HFF-Myc (cell line): ENCODE data around the gene CYB561D2.
"Not testable (repeated sequence)": the region's sequence is repeated elsewhere in the genome, so short reads cannot be mapped to it uniquely, and the experiment has no call there.

Experiments
- DNase-seq: peaks from one replicate; pipeline ENCODE4 v3.0.0-alpha.2; 2011; ENCODE audit warnings: low read depth; ENCODE audit errors: extremely low read depth
- H3K4me3 ChIP-seq: replicated peaks from 2 replicates; pipeline ENCODE4 v1.5.1; 2011; ENCODE audit warnings: low read depth, mild to moderate bottlenecking, control low read depth, low read length
- TF ChIP-seq, protein P1 (sequence below): IDR thresholded peaks from 2 replicates; pipeline ENCODE4 v1.5.1; 2012; ENCODE audit warnings: mild to moderate bottlenecking, low read depth, low read length, control low read depth; ENCODE audit errors: missing control alignments

CYB561D2 gene, protein sequence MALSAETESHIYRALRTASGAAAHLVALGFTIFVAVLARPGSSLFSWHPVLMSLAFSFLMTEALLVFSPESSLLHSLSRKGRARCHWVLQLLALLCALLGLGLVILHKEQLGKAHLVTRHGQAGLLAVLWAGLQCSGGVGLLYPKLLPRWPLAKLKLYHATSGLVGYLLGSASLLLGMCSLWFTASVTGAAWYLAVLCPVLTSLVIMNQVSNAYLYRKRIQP

DNA sequence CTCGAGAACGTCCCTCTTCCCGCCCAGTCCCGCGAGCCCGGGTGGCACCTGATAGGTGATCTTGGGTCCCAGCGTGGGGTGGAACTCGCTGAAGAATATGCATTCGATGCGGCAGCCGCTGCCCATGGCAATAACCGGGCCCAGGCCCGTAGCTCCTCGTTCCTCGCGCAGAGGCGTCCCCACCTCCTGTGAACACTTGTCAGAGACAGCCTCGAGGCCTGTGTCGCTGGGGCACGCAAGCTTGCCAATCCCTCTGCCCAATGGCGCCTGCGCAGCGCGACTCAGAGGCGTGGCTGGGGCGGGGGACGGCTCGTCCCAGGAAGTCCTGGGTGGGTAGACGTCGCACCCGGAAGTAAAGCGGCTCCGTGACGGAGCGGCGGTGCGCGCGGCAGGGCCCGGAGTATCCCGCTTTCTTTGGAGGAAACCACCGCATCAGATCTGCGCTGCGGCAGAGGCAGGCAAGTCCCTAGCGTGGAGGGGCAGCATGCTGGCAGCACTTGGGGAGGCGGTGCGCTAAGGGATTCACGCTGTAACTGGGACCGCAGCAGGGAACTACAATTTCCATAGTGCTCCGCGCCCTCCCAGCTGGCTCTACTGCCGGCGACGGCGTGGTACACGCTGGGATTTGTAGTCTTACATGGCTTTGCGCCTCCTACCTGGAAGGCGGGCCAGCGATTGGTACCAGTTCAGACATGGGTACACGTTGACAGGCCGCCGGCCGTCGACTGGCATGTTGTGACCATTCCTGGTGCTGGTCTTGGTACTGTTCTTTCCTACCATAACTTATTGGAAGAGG is at the start of gene CYB561D2, which contains the start of gene NPRL2:
CYB561D2 (plus strand) TSS at position 336 of the 796 bp plus-strand sequence. CDS start 572 bp downstream, outside the sequence.
NPRL2 (minus strand) TSS at position 249 of the 796 bp plus-strand sequence; CDS start at position 126, 123 bp downstream.
- no peak for DNase-seq
- peak within 1 kb of the TSS; percentile 75 for H3K4me3 ChIP-seq
- TF ChIP-seq, protein P1, sequence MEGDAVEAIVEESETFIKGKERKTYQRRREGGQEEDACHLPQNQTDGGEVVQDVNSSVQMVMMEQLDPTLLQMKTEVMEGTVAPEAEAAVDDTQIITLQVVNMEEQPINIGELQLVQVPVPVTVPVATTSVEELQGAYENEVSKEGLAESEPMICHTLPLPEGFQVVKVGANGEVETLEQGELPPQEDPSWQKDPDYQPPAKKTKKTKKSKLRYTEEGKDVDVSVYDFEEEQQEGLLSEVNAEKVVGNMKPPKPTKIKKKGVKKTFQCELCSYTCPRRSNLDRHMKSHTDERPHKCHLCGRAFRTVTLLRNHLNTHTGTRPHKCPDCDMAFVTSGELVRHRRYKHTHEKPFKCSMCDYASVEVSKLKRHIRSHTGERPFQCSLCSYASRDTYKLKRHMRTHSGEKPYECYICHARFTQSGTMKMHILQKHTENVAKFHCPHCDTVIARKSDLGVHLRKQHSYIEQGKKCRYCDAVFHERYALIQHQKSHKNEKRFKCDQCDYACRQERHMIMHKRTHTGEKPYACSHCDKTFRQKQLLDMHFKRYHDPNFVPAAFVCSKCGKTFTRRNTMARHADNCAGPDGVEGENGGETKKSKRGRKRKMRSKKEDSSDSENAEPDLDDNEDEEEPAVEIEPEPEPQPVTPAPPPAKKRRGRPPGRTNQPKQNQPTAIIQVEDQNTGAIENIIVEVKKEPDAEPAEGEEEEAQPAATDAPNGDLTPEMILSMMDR: no peak

DNA sequence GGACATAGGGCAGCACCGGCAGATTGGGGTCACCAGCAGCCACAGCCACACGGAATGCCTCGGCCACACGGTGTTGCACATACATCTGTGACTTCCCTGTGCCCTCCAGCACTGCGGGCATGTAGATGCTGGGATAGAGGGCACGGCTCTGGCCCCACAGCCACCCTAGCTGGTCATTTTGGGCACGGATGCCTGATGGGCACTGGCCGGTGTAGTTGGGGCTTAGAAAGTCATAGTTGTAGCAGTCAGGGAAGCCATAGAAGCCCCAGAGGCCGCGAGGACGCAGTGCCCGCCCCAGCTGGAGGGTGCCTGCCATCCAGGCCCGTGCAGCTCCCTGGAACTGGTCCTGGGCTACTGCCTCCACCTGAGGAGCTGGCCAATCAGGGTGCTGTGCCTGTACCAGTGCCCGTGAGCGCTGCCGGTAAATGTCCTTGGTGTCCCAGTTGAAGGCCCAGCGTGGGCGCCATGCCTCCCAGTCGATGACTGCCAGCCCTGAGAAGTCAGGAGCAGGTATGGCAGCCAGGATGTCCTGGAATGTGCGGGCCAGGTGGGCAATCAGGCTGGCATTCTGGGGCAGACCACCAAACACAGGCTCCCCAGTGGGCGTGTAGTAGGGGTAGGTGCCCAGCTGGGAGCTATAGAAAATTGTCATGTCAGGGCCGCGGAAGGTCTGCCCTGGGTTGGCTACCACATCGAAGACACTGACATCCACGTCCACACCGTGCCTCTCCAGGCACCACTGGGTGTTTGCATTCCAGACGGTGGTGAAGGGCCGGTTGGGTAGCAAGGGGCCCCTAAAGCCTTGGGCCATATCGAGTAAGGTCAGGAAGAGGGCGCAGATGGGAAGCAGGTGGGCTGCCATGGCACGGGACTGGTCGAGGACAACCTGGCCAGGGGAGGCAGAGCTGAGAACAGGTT is 48.3 kb upstream of the CYB561D2 start:
- no peak overlapping the region for H3K4me3 ChIP-seq
- DNase-seq: no peak
- TF ChIP-seq, protein P1: no peak

DNA sequence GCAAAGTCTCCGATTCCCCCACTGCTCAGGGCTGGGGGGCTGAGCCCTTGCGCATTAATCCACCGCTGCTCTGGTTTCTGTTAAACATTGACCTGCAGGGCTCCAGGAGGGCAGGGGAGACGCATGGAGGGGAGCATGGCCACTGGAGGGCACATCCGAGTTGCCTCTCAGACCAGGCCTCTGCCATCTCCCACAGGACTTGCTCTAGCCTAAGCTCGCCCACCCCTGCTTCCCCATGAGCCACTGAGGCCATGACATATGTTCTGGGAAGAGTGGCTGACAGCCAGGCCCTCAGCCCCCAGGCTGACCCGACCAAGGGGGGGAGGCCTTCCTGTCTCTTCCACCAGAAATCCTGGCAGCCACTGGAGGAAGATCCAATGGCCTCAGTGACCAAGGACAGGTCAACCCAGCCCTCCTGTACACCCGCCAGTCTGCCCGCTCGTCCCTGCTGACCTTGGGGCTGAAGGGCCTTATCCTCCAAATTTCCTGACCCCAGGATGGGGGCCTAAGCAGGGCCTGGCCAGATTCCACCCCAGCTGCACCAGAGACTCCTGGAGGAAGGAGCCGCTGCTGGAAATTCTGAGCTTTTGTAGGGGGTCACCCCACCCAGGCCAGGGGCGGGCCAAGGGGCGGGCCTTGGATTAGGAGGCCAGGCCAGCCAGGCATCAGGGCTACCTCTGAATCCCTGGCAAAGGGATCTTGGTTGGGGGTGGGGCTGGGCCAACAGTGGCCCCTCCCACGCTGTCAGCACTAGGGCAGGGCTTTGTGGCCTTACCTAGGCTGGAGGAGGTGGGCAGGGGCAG is 47.4 kb upstream of the CYB561D2 start, which contains the start of gene HYAL1:
HYAL1 (minus strand) TSS at position 562 of the 803 bp plus-strand sequence. CDS start 618 bp downstream, outside the sequence.
- no peak for DNase-seq
- no peak within 1 kb of the TSS for H3K4me3 ChIP-seq

DNA sequence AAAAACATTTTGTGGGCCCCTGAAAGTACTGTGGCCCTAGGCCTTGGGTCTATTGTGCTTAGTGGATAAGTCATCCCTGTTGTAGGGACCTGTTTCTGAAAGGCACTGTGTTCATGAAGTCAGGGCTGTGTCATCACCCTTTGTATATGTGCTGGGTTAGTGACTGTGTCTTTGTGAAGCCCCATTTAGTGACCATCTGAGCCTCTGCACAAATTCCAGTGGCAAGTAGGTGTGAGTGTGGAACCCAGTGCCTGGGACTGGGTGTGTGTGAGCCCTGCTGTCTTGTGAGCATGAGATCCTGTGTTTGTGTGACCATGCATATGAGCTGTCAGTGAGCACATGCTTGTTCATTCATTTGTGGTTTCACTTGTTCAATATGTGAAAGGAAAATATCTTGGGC is 46.1 kb upstream of the CYB561D2 start:
- no peak overlapping the region for H3K4me3 ChIP-seq
- TF ChIP-seq, protein P1: no peak
- DNase-seq: no peak

More for the DNA sequence above, 47.4 kb upstream of the CYB561D2 start, which contains the start of gene HYAL1:
- TF ChIP-seq, protein P1: peak; percentile 17

DNA sequence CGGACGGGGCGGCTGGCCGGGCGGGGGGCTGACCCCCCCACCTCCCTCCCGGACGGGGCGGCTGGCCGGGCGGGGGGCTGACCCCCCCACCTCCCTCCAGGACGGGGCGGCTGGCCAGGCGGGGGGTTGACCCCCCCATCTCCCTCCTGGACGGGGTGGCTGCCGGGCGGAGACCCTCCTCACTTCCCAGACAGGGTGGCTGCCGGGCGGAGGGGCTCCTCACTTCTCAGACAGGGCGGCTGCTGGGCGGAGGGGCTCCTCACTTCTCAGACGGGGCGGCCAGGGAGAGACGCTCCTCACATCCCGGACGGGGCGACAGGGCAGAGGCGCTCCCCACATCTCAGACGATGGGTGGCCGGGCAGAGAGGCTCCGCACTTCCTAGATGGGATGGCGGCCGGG is 38.6 kb upstream of the CYB561D2 start:
- not testable (repeated sequence) for H3K4me3 ChIP-seq, DNase-seq

DNA sequence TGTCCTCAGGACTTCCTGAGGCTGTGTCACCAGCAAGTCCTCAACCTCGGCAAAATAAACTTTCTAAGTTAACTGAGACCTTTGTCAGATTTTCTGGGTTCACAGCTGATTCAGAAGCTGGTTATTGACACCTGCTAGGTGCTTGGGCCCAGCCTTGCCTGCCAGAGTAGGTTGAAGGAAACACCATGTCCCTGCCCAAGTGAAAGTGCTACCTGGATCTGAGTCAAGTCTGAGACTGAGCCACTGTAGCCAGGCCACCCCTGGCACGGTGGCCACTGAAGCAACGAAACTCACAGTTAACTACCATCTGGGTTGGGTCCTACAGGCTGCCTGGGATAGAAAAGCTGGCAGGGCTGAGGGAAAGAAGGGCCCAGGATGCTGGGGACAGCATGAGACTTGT is 36.3 kb upstream of the CYB561D2 start:
- DNase-seq: no peak
- TF ChIP-seq, protein P1: no peak
- no peak overlapping the region for H3K4me3 ChIP-seq
